Rectal smooth muscle tissue (tissue), 1 donor: ENCODE measurements around the gene HTT-AS.
"Not testable (repeated sequence)": the region's sequence is repeated elsewhere in the genome, so short reads cannot be mapped to it uniquely, and the experiment has no call there.

Source experiments
- H3K27ac ChIP-seq: one replicate; pipeline ENCODE4 v1.7.0; 2013; ENCODE audit warnings: low read depth, low read length, inconsistent platforms
- H3K27me3 ChIP-seq: one replicate; pipeline ENCODE4 v1.7.0; 2013; ENCODE audit warnings: low read length; ENCODE audit not compliant: control insufficient read depth, insufficient read depth
- H3K36me3 ChIP-seq: one replicate; pipeline ENCODE4 v1.7.0; 2013; ENCODE audit warnings: low read length; ENCODE audit not compliant: control insufficient read depth, insufficient read depth
- H3K4me1 ChIP-seq: one replicate; pipeline ENCODE4 v1.7.0; 2013; ENCODE audit warnings: low read length; ENCODE audit not compliant: control insufficient read depth, insufficient read depth
- H3K4me3 ChIP-seq: one replicate; pipeline ENCODE4 v1.7.0; 2013; ENCODE audit warnings: low read length
- H3K9ac ChIP-seq: one replicate; pipeline ENCODE4 v1.7.0; 2013; ENCODE audit warnings: low read length

Gene HTT-AS

GRCh38 chr4:3065551-3065950, 8.8 kb downstream of the HTT-AS start:
- Histone ChIP-seq H3K4me1 (no peaks in the 10 kb centered on the region), H3K4me3 (no peak overlapping the region), H3K27me3 (no peaks in the 10 kb centered on the region), H3K27ac (no peak overlapping the region), H3K9ac (no peak overlapping the region), H3K36me3 (no peaks in the 10 kb centered on the region)

DNA sequence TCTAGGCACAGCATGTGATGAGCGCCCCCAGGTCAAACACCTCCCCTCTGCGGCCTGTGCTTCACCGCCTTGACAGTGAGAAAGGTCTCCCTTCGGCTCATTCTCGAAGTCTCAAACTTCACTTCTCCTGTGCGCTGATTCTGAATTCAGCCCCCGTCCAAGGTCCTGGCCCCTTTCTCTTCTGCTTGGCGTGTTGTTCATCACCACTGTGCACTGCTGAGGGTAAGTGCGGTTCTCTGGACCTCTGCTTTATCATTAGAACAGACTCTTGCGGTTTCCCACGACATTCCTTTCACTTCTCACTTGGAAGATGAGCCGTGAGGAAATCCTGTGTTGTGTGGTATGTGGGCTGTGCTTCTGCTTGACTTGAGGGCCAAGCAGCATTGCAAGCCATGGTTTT, 11.9 kb downstream of the HTT-AS start:
- no peaks in the 10 kb centered on the region for H3K27me3 ChIP-seq
- H3K9ac ChIP-seq, result no peak overlapping the region
- H3K27ac ChIP-seq, result no peak overlapping the region
- no peaks in the 10 kb centered on the region for H3K4me1 ChIP-seq
- no peaks in the 10 kb centered on the region for H3K36me3 ChIP-seq
- no peak overlapping the region for H3K4me3 ChIP-seq

DNA sequence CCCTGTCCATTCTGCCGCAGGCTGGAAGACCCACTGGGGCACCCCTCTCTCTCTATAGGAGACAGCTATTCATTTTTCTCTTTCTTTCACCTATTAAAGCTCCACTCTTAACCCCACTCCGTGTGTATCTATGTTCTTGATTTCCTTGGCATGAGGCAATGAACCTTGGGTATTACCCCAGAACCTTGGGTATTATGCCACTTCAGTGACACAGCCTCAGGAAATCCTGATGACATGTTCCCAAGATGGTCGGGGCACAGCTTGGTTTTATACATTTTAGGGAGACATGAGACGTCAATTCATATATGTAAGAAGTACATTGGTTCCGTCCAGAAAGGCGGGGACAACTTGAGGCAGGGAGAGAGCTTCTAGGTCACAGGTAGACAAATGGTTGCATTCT, 13.4 kb downstream of the HTT-AS start:
- Histone ChIP-seq H3K27ac (no peak overlapping the region), H3K4me3 (no peak overlapping the region), H3K27me3 (no peaks in the 10 kb centered on the region), H3K4me1 (no peaks in the 10 kb centered on the region), H3K36me3 (no peaks in the 10 kb centered on the region), H3K9ac (no peak overlapping the region)

DNA sequence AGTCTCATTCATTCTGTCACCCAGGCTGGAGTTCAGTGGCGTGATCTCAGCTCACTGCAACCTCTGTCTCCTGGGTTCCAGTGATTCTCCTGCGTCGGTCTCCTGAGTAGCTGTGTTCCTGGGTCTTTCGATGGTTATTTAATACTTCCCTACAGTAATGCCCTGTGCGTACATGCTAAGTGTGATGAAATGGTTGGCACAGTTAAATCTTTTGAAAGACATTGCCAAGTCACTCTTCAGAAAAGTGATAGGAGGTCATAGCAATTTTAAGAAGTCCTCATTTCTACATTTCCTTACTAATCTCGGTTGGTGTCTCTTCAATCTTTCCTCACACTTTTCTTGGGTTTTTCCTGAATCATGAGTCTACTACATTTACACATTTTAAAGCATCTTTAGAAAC, 14.4 kb downstream of the HTT-AS start:
- Histone ChIP-seq H3K4me1 (no peaks in the 10 kb centered on the region), H3K36me3 (no peaks in the 10 kb centered on the region), H3K27ac (no peak overlapping the region), H3K27me3 (no peaks in the 10 kb centered on the region), H3K4me3 (no peak overlapping the region), H3K9ac (no peak overlapping the region)

DNA sequence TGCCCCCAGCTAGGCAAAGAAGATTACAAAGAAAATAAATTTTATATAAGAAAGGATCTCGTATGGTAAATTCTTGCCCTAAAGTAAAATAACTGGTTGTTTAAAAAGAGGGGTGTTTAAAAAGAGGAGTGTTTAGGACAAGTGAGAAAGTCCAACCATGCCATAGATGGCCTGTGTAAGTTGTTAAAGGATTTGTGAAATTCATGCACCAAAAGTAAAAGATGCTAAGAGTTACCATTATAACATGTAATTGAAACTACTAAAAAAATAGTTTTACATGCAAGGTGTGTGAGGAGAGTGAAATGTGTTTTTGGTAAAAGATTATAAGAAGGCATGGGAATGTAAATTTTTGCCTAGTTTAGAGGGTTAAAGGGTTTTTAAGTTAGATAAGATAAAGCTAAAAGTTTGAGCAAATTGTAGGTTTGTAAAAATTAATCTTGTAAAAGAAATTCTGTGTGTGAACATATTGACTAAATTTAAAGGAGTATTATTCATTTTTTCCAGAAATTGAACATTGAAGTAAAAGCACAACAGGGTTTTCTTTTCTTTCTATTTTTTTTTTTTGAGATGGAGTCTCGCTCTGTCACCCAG, 20.1 kb downstream of the HTT-AS start:
- H3K4me3 ChIP-seq, result no peak overlapping the region
- no peaks in the 10 kb centered on the region for H3K4me1 ChIP-seq
- H3K27me3 ChIP-seq, result no peaks in the 10 kb centered on the region
- H3K36me3 ChIP-seq, result no peaks in the 10 kb centered on the region
- no peak overlapping the region for H3K9ac ChIP-seq
- H3K27ac ChIP-seq, result no peak overlapping the region

DNA sequence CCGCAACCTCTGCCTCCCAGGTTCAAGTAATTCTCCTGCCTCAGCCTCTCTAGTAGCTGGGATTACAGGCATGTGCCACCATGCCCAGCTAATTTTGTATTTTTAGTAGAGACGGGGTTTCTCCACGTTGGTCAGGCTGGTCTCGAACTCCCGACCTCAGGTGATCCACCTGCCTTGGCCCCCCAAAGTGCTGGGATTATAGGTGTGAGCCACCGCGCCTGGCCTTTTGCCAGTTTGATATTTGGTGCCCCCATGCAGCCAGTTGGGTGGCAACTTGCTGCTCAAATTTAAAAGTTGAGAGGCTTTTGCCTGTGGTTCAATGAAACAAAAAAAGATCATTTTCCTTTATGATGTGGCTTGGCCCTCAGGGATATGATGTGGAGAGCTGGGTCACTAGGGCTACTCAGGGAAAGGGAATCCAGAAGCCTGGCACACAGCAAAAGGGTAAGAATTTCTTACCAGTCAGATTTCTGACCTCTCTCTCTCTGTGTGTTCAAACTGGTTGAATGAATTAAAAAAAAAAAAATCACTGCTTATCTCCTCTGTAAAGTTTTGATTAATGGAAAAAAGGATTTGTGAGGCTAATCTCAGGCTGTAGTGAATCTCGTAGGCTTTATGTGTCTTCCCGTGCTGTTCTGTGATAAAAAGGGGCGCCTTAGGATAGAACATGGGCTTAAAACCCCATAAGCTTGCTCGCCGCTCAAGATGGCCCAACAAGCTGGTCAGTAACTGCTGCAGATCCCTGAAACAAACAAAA, 23.0 kb downstream of the HTT-AS start:
- not testable (repeated sequence) for H3K4me1 ChIP-seq, H3K4me3 ChIP-seq, H3K36me3 ChIP-seq, H3K27me3 ChIP-seq, H3K9ac ChIP-seq, H3K27ac ChIP-seq

GRCh38 chr4:3047464-3048286, 26.7 kb downstream of the HTT-AS start:
- H3K27ac ChIP-seq, result no peak overlapping the region

GRCh38 chr4:3046623-3047022, 27.7 kb downstream of the HTT-AS start:
- Histone ChIP-seq H3K4me1 (no peaks in the 10 kb centered on the region), H3K27me3 (no peaks in the 10 kb centered on the region), H3K4me3 (no peak overlapping the region), H3K36me3 (no peaks in the 10 kb centered on the region), H3K27ac (no peak overlapping the region), H3K9ac (no peak overlapping the region)

More at GRCh38 chr4:3047464-3048286, 26.7 kb downstream of the HTT-AS start:
- H3K4me3 ChIP-seq, result peak overlapping the region; percentile 29
- H3K36me3 ChIP-seq, result no peaks in the 10 kb centered on the region
- no peaks in the 10 kb centered on the region for H3K4me1 ChIP-seq
- H3K9ac ChIP-seq, result no peak overlapping the region
- H3K27me3 ChIP-seq, result no peaks in the 10 kb centered on the region

GRCh38 chr4:3046162-3046561, 28.2 kb downstream of the HTT-AS start:
- Histone ChIP-seq H3K27ac (no peak overlapping the region), H3K4me3 (no peak overlapping the region), H3K27me3 (no peaks in the 10 kb centered on the region), H3K9ac (no peak overlapping the region), H3K4me1 (no peaks in the 10 kb centered on the region), H3K36me3 (no peaks in the 10 kb centered on the region)

DNA sequence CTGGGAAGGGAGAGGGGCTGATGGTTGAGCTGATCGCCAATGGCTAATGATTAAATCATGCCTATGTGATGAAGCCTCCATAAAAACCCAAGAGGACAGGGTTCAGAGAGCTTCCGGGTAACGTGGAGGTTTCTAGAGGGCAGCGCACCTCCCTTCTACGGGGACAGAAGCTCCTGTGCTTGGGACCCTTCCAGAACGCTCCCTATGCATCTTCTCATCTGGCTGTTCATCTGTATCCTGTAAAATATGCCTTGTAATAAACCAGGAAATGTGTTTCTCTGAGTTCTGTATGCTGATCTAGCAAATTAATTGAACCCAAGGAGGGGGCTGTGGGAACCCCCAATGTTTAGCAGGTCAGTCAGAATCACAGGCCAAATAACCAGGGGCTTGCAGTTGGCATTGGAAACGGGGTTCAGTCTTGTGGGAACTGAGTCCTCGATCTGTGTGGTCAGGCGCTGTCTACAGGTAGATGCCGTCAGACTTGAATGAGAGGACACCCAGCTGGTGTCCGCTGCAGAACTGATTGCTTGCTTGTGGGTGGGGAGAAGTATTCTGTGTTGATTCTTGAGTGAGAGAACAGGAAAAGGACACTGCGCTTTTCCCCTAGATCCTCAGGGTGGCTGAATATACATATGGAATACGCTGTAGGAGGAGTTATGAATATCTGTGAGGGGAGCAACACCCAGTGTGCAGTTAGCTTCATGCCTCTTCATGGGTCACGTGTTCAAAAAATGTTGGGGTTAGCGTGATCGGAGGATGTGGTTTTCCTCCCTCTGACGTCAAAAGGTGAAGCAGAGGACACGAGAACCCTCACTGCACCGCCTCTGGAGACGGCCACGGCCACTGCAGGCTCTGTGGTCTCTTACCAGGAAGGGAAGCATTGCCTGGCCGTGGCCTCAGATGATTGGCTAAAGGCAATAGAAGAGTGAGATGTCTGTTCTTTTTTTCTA, 29.2 kb downstream of the HTT-AS start:
- Histone ChIP-seq H3K4me1 (no peaks in the 10 kb centered on the region), H3K9ac (no peak overlapping the region), H3K27ac (no peak overlapping the region), H3K4me3 (no peak overlapping the region), H3K36me3 (no peaks in the 10 kb centered on the region), H3K27me3 (no peaks in the 10 kb centered on the region)

GRCh38 chr4:3043282-3044020, 30.9 kb downstream of the HTT-AS start:
- Histone ChIP-seq H3K36me3 (no peaks in the 10 kb centered on the region), H3K4me3 (no peak overlapping the region)

More at GRCh38 chr4:3043282-3044020, 30.9 kb downstream of the HTT-AS start:
- Histone ChIP-seq H3K9ac (no peak overlapping the region), H3K27ac (no peak overlapping the region), H3K27me3 (no peaks in the 10 kb centered on the region), H3K4me1 (no peaks in the 10 kb centered on the region)
